B cell (primary cell): ENCODE measurements around the gene MAEA. TPM values are rescaled to one million over a fixed set of nuclear protein-coding genes. Genes with fewer than 3 reads are reported as not detected.

Experiments
- ATAC-seq: fragments of 200-7000 bp; cut with Tn5 transposase; one replicate; pipeline ENCODE4 v1.10.0; 2021; ENCODE audit warnings: low read depth, mild to moderate bottlenecking, moderate number of reproducible peaks, moderate library complexity
- CTCF ChIA-PET: fragments of 350-600 bp; sonication (Branson Sonifier 250); formaldehyde crosslinking; loops from one replicate; lab custom pipeline; 2021; ENCODE audit warnings: antibody characterized with exemption, inconsistent platforms; lab: Charles Lee
- POLR2A ChIA-PET: fragments of 350-600 bp; sonication (Branson Sonifier 250); formaldehyde crosslinking; loops from one replicate; lab custom pipeline; 2021; ENCODE audit warnings: antibody characterized with exemption; lab: Charles Lee
- DNase-seq: peaks from one replicate; pipeline ENCODE4 v3.0.0; 2013
- H2AFZ ChIP-seq: 2 replicates; pipeline ENCODE4 v1.6.1; 2012; ENCODE audit warnings: mild to moderate bottlenecking, low read depth, low read length; ENCODE audit not compliant: insufficient read depth, poor library complexity, severe bottlenecking
- H3K27ac ChIP-seq, 2 donors: 1 replicate in 1 of 2; 2 replicates in 1 of 2; pipeline ENCODE4 v1.5.1; 2012 to 2013; ENCODE audit warnings: low read length in 2 of 2, mild to moderate bottlenecking in 2 of 2, moderate library complexity in 1 of 2
- H3K27me3 ChIP-seq, 4 experiments: fragments of 200-600 bp in 1 of 4; sonication (generic) in 1 of 4; replicated peaks in 1 of 4; 1 replicate in 2 of 4; 2 replicates in 2 of 4; pipeline versions ENCODE4 v1.6.1 to v1.7.0; 2013 to 2016; ENCODE audit warnings: low read length in 3 of 4, mild to moderate bottlenecking in 2 of 4, mixed read lengths in 1 of 4, moderate library complexity in 1 of 4; ENCODE audit not compliant: insufficient read depth in 4 of 4, control insufficient read depth in 3 of 4; ENCODE audit errors: control extremely low read depth in 1 of 4
- H3K36me3 ChIP-seq, 2 experiments: replicated peaks in 1 of 2; 1 replicate in 1 of 2; 2 replicates in 1 of 2; pipeline versions ENCODE4 v1.6.1 to v1.7.1; 2013; ENCODE audit warnings: low read length in 1 of 2; ENCODE audit not compliant: insufficient read depth in 2 of 2, control insufficient read depth in 1 of 2; ENCODE audit errors: control extremely low read depth in 1 of 2, extremely low read depth in 1 of 2
- H3K4me1 ChIP-seq, 2 donors: fragments of 200-600 bp in 1 of 2; sonication (generic) in 1 of 2; 1 replicate in 1 of 2; 2 replicates in 1 of 2; pipeline versions ENCODE4 v1.5.1 to v1.6.1; 2013 to 2017; ENCODE audit warnings: low read length in 2 of 2; ENCODE audit not compliant: control insufficient read depth in 2 of 2, insufficient read depth in 2 of 2
- H3K4me2 ChIP-seq: replicated peaks from 2 replicates; pipeline ENCODE3; 2012; ENCODE audit warnings: mild to moderate bottlenecking, low read depth, low read length; ENCODE audit not compliant: poor library complexity, severe bottlenecking
- H3K4me3 ChIP-seq, 5 experiments: fragments of 200-600 bp in 1 of 5; sonication (generic) in 1 of 5; 1 replicate in 3 of 5; 2 replicates in 2 of 5; pipeline versions ENCODE4 v1.5.1 to v1.7.0; 2011 to 2016; ENCODE audit warnings: low read length in 4 of 5, mild to moderate bottlenecking in 4 of 5, low read depth in 2 of 5, control low read depth in 1 of 5, moderate library complexity in 1 of 5; ENCODE audit not compliant: insufficient read depth in 1 of 5; ENCODE audit errors: control extremely low read depth in 1 of 5, extremely low read depth in 1 of 5
- H3K79me2 ChIP-seq: fragments of 200-600 bp; sonication (generic); one replicate; pipeline ENCODE4 v1.6.0; 2016; ENCODE audit warnings: low read length; ENCODE audit not compliant: control insufficient read depth, insufficient read depth
- H3K9ac ChIP-seq: fragments of 200-600 bp; sonication (generic); 2 replicates; pipeline ENCODE4 v1.6.1; 2017; ENCODE audit warnings: mild to moderate bottlenecking, low read length, moderate library complexity
- H3K9me3 ChIP-seq, 3 donors: one replicate each; pipeline versions ENCODE4 v1.6.1 to v1.7.1; 2013; ENCODE audit warnings: low read length in 2 of 3; ENCODE audit not compliant: control insufficient read depth in 2 of 3, insufficient read depth in 1 of 3; ENCODE audit errors: control extremely low read depth in 1 of 3
- H4K20me1 ChIP-seq: 2 replicates; pipeline ENCODE4 v1.6.0; 2012; ENCODE audit warnings: mild to moderate bottlenecking, low read length; ENCODE audit not compliant: insufficient read depth, control insufficient read depth, poor library complexity, severe bottlenecking
- H3K27ac Mint-ChIP-seq: one replicate; pipeline ENCODE4 v1.8.0; 2021; ENCODE audit warnings: mixed read lengths
- H3K27me3 Mint-ChIP-seq: one replicate; pipeline ENCODE4 v1.8.0; 2021; ENCODE audit warnings: mixed read lengths
- H3K4me1 Mint-ChIP-seq: one replicate; pipeline ENCODE4 v1.8.0; 2021; ENCODE audit warnings: mixed read lengths
- H3K4me3 Mint-ChIP-seq: one replicate; pipeline ENCODE4 v1.8.0; 2021; ENCODE audit warnings: mixed read lengths
- H3K9me3 Mint-ChIP-seq: one replicate; pipeline ENCODE4 v1.8.0; 2022; ENCODE audit warnings: mixed read lengths; ENCODE audit not compliant: insufficient read depth
- CTCF ChIP-seq: fragments of 200-600 bp; IDR thresholded peaks from one replicate; pipeline ENCODE4 v1.8.0; 2022; ENCODE audit warnings: antibody characterized with exemption, mild to moderate bottlenecking
- EZH2 ChIP-seq: IDR thresholded peaks from 2 replicates; pipeline ENCODE4 v1.6.1; 2012; ENCODE audit warnings: borderline replicate concordance, low read depth, mild to moderate bottlenecking, moderate library complexity, low read length; ENCODE audit not compliant: insufficient read depth, poor library complexity, severe bottlenecking
- WGBS: methylation state at CpG from one replicate; pipeline ENCODE4 v1.1.5; 2013; ENCODE audit warnings: missing lambda C conversion rate; ENCODE audit not compliant: insufficient coverage; 5-methylcytosine and 5-hydroxymethylcytosine counted together
- intact Hi-C: fragments of 100-400 bp; cut with micrococcal nuclease; formaldehyde crosslinking; loops from one replicate; pipeline ENCODE4 v1.10.0; 2022
- polyA plus RNA-seq: library from polyadenylated mRNA; depleted of rRNA; stranded (reverse); fragments of >200 nt; gene quantifications from 2 replicates; pipeline ENCODE4 v1.2.3, GENCODE V29; 2012
- total RNA-seq, 2 donors: library from RNA; stranded (reverse); fragments of 120-200 nt in 1 of 2; gene quantifications; 1 replicate in 1 of 2; 2 replicates in 1 of 2; pipeline versions ENCODE4 v1.2.3 to v1.2.4, GENCODE V29; 2013 to 2022

MAEA gene
- total and polyA plus RNA-seq, 2 donors (not counting 1 experiment from before 2014, with no cell fraction given), result 106 to 107 TPM

GRCh38 chr4:1361431-1361830 lies 71.7 kb downstream of the MAEA start:
- H3K9ac ChIP-seq, result no peak overlapping the region
- H3K4me2 ChIP-seq, result no peak overlapping the region
- Mint-ChIP-seq H3K4me1 (no peaks in the 10 kb centered on the region), H3K4me3 (no peak overlapping the region), H3K9me3 (no peaks in the 10 kb centered on the region), H3K27me3 (no peaks in the 10 kb centered on the region), H3K27ac (no peak overlapping the region)
- H3K27me3 ChIP-seq, result no peaks in the 10 kb centered on the region
- ChIA-PET CTCF (interaction anchor here (1.5 kb wide), 1 partner anchor 229 kb away, joined by 4 read pairs; no protein-coding TSS in a partner anchor), POLR2A (no interaction called here)
- no peak overlapping the region for H3K27ac ChIP-seq
- WGBS, result 95% methylated on average over 15 of the region's 18 CpGs
- peaks cover 0 to 13% of the 10 kb centered on the region in 2 experiments for H3K36me3 ChIP-seq
- no peak overlapping the region for H3K4me3 ChIP-seq
- TF ChIP-seq CTCF, result no peak
- H3K4me1 ChIP-seq, result no peaks in the 10 kb centered on the region
- H4K20me1 ChIP-seq, result no peaks in the 10 kb centered on the region
- no peaks in the 10 kb centered on the region for H3K9me3 ChIP-seq
- ATAC-seq (no peak), DNase-seq (no peak)
- H2AFZ ChIP-seq, result no peak overlapping the region
- H3K79me2 ChIP-seq, result no peaks in the 10 kb centered on the region
- intact Hi-C loops, result no loop called here

DNA sequence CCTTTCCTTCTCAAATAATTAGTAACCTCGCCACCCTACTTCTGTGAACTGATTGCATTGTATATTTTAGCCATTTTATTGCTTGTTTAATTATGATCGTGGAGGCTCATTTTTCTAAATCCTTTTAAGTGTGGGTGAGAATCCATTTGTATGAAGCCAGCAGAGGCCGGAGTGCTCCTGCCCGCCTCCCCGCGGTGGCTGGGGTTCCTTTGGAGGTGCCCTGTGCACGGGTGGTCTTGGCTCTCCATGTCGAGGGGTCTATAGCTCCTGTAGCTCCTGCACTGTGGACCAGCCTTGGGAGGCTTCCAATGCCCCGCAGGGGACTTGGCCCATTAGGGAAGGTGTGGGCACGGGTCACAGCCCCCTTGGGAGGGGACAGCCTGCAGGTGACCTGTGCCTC lies 72.4 kb downstream of the MAEA start:
- CTCF ChIA-PET, result no interaction called here
- no peaks in the 10 kb centered on the region for H3K9me3 ChIP-seq
- H3K4me1 ChIP-seq, result no peaks in the 10 kb centered on the region
- peaks cover 0 to 17% of the 10 kb centered on the region in 2 experiments for H3K36me3 ChIP-seq
- POLR2A ChIA-PET, result no interaction called here
- intact Hi-C loops, result no loop called here
- H3K4me2 ChIP-seq, result no peak overlapping the region
- H3K27me3 ChIP-seq, result no peaks in the 10 kb centered on the region
- WGBS, result 97% methylated on average over 8 of the region's 10 CpGs
- H3K4me3 ChIP-seq, result no peak overlapping the region
- TF ChIP-seq CTCF (no peak), EZH2 (no peak)
- H2AFZ ChIP-seq, result no peak overlapping the region
- H3K27ac ChIP-seq, result no peak overlapping the region
- H3K27ac Mint-ChIP-seq, result no peak overlapping the region
- no peak for DNase-seq
- no peak overlapping the region for H3K4me3 Mint-ChIP-seq
- no peaks in the 10 kb centered on the region for H3K4me1 Mint-ChIP-seq
- H3K79me2 ChIP-seq, result no peaks in the 10 kb centered on the region
- H3K27me3 Mint-ChIP-seq, result no peaks in the 10 kb centered on the region
- no peaks in the 10 kb centered on the region for H4K20me1 ChIP-seq
- no peak for ATAC-seq
- no peaks in the 10 kb centered on the region for H3K9me3 Mint-ChIP-seq
- no peak overlapping the region for H3K9ac ChIP-seq
